ENCODE results near the gene ARHGAP22. TPM values are rescaled to one million over a fixed set of nuclear protein-coding genes. Genes with fewer than 3 reads are reported as not detected.
A peak's percentile ranks its signal among the peaks of the same experiment; 100 is the strongest.

ARHGAP22 gene
- total RNA-seq, 1 donor from 2014 or later = 6.2 TPM

DNA sequence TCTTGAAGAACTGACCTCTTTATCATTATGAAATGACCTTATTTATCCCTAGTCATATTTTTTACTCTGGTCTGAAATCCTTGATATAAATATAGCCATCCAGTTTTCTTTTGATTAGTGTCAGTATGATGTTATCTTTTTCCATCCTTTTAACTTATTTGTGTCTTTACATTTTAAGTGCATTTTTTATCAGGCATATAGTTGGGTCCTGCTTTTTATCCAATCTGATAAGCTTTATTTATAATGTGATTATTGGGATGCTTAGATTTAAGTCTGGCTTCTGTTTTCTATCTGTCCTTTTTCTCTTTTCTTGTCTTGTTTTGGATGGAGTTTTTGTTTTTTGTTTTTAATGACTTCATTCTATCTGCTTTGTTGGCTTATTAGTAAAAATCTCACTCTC is 119.2 kb downstream of the ARHGAP22 start:
- H3K9me3 ChIP-seq (ENCODE audit: insufficient read depth, low read depth, low read length) = no peaks in the 10 kb centered on the region
- Mint-ChIP-seq H3K27me3 (ENCODE audit: low read depth, unreplicated experiment) (peaks cover 4% of the 10 kb centered on the region), H3K36me3 (ENCODE audit: low read depth, unreplicated experiment) (no peaks in the 10 kb centered on the region), H3K4me3 (ENCODE audit: unreplicated experiment) (no peak overlapping the region), H3K27ac (ENCODE audit: unreplicated experiment) (no peak overlapping the region), H3K4me1 (ENCODE audit: low read depth, unreplicated experiment) (peaks cover 5% of the 10 kb centered on the region), H3K9me3 (ENCODE audit: unreplicated experiment) (peaks cover 2% of the 10 kb centered on the region)
- H3K4me3 ChIP-seq (ENCODE audit: insufficient read depth, low read depth, low read length) = no peak overlapping the region
- FAIRE-seq = peak; percentile 73
- H3K36me3 ChIP-seq (ENCODE audit: insufficient read depth, low read length) = no peaks in the 10 kb centered on the region
- no peak overlapping the region for H3K27ac ChIP-seq (ENCODE audit: low read depth, low read length)
- H3K9ac ChIP-seq (ENCODE audit: low read length) = no peak overlapping the region
- TF ChIP-seq CTCF (IDR thresholded peaks at IDR 0.05; ENCODE audit: insufficient read depth, low read depth, low read length) (no peak), EZH2 (IDR thresholded peaks at IDR 0.05; ENCODE audit: insufficient read depth, low read length) (no peak)
- no peak overlapping the region for H2AFZ ChIP-seq (ENCODE audit: low read depth, low read length)
- H3K27me3 ChIP-seq (ENCODE audit: insufficient read depth, low read length) = no peaks in the 10 kb centered on the region
- no peaks in the 10 kb centered on the region for H3K4me1 ChIP-seq (ENCODE audit: insufficient read depth, low read length)
- peaks cover 7% of the 10 kb centered on the region for H3K79me2 ChIP-seq (ENCODE audit: insufficient read depth, low read length)
- no peak for DNase-seq (ENCODE audit: low read depth)
- no peak overlapping the region for H3K4me2 ChIP-seq (ENCODE audit: low read length)
- H4K20me1 ChIP-seq (ENCODE audit: insufficient read depth, low read length) = peaks cover 21% of the 10 kb centered on the region

- FAIRE-seq = no peak
- H3K4me3 ChIP-seq (ENCODE audit: insufficient read depth, low read depth, low read length) = no peak overlapping the region
- H3K4me1 Mint-ChIP-seq (ENCODE audit: low read depth, unreplicated experiment) = peaks cover 5% of the 10 kb centered on the region
- H3K79me2 ChIP-seq (ENCODE audit: insufficient read depth, low read length) = peaks cover 7% of the 10 kb centered on the region
- no peak for DNase-seq (ENCODE audit: low read depth)
- H3K9me3 Mint-ChIP-seq (ENCODE audit: unreplicated experiment) = peaks cover 2% of the 10 kb centered on the region
- TF ChIP-seq EZH2 (IDR thresholded peaks at IDR 0.05; ENCODE audit: insufficient read depth, low read length) (no peak), CTCF (IDR thresholded peaks at IDR 0.05; ENCODE audit: insufficient read depth, low read depth, low read length) (no peak)
- no peaks in the 10 kb centered on the region for H3K36me3 ChIP-seq (ENCODE audit: insufficient read depth, low read length)
- H3K27me3 Mint-ChIP-seq (ENCODE audit: low read depth, unreplicated experiment) = peaks cover 2% of the 10 kb centered on the region
- H3K27ac ChIP-seq (ENCODE audit: low read depth, low read length) = no peak overlapping the region
- H3K4me2 ChIP-seq (ENCODE audit: low read length) = no peak overlapping the region
- no peaks in the 10 kb centered on the region for H3K27me3 ChIP-seq (ENCODE audit: insufficient read depth, low read length)
- H3K36me3 Mint-ChIP-seq (ENCODE audit: low read depth, unreplicated experiment) = no peaks in the 10 kb centered on the region
- H3K4me3 Mint-ChIP-seq (ENCODE audit: unreplicated experiment) = no peak overlapping the region
- no peaks in the 10 kb centered on the region for H3K9me3 ChIP-seq (ENCODE audit: insufficient read depth, low read depth, low read length)
- H3K9ac ChIP-seq (ENCODE audit: low read length) = no peak overlapping the region
- no peak overlapping the region for H3K27ac Mint-ChIP-seq (ENCODE audit: unreplicated experiment)
- no peak overlapping the region for H2AFZ ChIP-seq (ENCODE audit: low read depth, low read length)
- peaks cover 18% of the 10 kb centered on the region for H4K20me1 ChIP-seq (ENCODE audit: insufficient read depth, low read length)
- no peaks in the 10 kb centered on the region for H3K4me1 ChIP-seq (ENCODE audit: insufficient read depth, low read length)
These were observed 120.0 kb downstream of the ARHGAP22 start for GRCh38 chr10:48484911-48485310.

DNA sequence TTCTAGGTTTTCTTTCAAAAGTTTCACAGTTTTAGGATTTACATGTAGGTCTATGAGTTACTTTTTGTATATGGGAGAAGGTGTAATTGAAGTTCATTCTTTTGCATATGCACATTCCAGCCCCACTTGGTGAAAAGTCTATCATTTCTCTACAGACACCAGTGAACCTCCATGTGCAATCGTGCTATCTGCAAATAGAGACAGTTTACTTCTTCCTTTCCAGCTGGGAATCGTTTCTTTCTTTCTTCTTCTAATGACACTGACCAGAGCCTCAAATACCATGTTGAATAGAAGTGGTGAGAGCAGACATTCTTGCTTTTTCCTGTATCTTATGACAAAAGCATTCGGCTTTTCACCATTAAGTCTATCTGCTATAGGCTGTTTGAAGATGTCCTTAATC is 122.7 kb downstream of the ARHGAP22 start:
- peaks cover 7% of the 10 kb centered on the region for H3K79me2 ChIP-seq (ENCODE audit: insufficient read depth, low read length)
- H3K27me3 ChIP-seq (ENCODE audit: insufficient read depth, low read length) = no peaks in the 10 kb centered on the region
- H3K9me3 ChIP-seq (ENCODE audit: insufficient read depth, low read depth, low read length) = no peaks in the 10 kb centered on the region
- H3K27me3 Mint-ChIP-seq (ENCODE audit: low read depth, unreplicated experiment) = peaks cover 4% of the 10 kb centered on the region
- TF ChIP-seq CTCF (IDR thresholded peaks at IDR 0.05; ENCODE audit: insufficient read depth, low read depth, low read length) = no peak
- no peak for TF ChIP-seq EZH2 (IDR thresholded peaks at IDR 0.05; ENCODE audit: insufficient read depth, low read length)
- H3K4me1 ChIP-seq (ENCODE audit: insufficient read depth, low read length) = no peaks in the 10 kb centered on the region
- H3K27ac Mint-ChIP-seq (ENCODE audit: unreplicated experiment) = no peak overlapping the region
- H3K4me3 ChIP-seq (ENCODE audit: insufficient read depth, low read depth, low read length) = no peak overlapping the region
- H3K4me2 ChIP-seq (ENCODE audit: low read length) = no peak overlapping the region
- H3K9me3 Mint-ChIP-seq (ENCODE audit: unreplicated experiment) = no peaks in the 10 kb centered on the region
- no peaks in the 10 kb centered on the region for H3K36me3 ChIP-seq (ENCODE audit: insufficient read depth, low read length)
- H4K20me1 ChIP-seq (ENCODE audit: insufficient read depth, low read length) = peaks cover 14% of the 10 kb centered on the region
- no peak for FAIRE-seq
- no peak for DNase-seq (ENCODE audit: low read depth)
- no peak overlapping the region for H3K27ac ChIP-seq (ENCODE audit: low read depth, low read length)
- peaks cover 5% of the 10 kb centered on the region for H3K4me1 Mint-ChIP-seq (ENCODE audit: low read depth, unreplicated experiment)
- no peak overlapping the region for H2AFZ ChIP-seq (ENCODE audit: low read depth, low read length)
- no peaks in the 10 kb centered on the region for H3K36me3 Mint-ChIP-seq (ENCODE audit: low read depth, unreplicated experiment)
- H3K4me3 Mint-ChIP-seq (ENCODE audit: unreplicated experiment) = no peak overlapping the region
- H3K9ac ChIP-seq (ENCODE audit: low read length) = no peak overlapping the region

Data from astrocyte (in vitro differentiated cells and primary cell).